Measurements from ENCODE around the gene TREML4.
"Not testable (repeated sequence)": the region's sequence is repeated elsewhere in the genome, so short reads cannot be mapped to it uniquely, and the experiment has no call there.

The TREML4 gene, protein sequence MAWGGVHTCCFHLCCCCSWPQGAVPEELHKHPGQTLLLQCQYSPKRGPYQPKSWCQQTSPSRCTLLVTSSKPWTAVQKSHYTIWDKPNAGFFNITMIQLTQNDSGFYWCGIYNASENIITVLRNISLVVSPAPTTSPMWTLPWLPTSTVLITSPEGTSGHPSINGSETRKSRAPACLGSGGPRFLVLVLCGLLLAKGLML

GRCh38 chr6:41228096-41228495, at the start of gene TREML4:
TREML4 (plus strand) TSS chr6:41228349; CDS start chr6:41228428, 79 bp downstream.
- no peak for DNase-seq

GRCh38 chr6:41179163-41179562, 49.0 kb upstream of the TREML4 start:
- no peak for DNase-seq

- DNase-seq: no peak
These were observed 46.6 kb upstream of the TREML4 start for GRCh38 chr6:41181566-41181965.

DNA sequence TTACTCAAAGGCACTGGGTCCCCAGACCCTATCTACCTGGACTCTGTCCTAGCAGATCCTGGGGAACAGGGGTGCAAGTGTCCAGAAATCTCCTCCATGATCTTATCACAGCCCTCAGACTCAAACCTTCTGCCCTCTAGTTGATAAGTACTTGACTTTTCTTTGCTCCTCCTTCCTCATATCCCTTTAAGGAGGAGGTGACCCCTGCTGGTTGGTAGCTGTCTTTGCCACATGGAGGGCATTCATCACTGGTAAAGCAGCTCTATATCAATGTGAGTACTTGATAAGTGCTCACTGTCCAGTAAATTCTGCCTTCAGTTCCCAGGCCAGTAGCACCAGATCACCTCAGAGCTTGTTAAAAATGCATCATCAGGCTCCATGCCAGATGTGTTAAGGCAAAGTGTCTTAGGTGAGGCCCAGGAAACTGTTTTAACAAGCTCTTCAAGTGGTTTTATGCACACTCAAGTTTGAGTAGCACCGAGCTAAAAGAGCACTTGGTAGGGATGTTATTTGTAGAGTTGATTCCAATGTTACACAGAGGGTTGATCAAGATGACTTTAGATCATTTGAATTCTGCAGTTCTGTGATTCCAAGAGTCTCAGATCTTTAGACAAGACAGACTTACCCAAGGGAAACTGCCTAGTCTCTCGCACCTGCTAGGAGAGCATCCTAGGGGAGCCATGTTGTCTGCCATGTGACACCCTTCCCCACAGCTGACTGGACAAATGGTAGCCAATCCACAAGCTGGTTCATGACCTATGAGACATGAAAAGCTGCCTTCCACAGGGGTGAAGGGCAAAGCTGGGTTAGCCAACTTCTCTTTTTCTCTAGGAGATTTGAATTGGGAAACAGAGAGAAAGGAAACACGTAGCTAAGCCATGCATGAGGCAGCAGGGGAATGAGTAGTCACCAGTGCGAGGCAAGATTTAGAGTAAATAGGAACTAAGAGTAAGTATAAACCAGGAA, 45.8 kb upstream of the TREML4 start:
- no peak for DNase-seq

DNA sequence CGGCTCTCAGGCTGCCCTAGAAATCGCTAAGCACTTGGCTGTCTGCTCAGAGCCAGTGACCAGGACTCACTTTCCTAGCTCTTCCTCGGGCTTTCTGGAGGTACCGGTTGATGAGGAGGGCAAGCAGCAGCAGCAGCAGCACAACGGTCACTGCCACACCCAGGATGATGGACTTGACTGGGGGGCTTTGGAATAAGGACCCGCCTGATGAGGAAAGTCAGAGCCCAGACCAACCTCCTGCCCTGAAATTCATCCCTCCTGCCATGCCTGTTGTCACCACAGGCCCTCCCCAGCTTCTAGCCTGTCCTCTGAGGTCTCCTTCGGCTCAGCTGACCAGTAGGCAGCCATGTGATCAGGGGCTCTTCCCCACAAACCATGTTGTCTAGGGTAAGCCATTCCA, 43.4 kb upstream of the TREML4 start:
- DNase-seq: no peak

DNA sequence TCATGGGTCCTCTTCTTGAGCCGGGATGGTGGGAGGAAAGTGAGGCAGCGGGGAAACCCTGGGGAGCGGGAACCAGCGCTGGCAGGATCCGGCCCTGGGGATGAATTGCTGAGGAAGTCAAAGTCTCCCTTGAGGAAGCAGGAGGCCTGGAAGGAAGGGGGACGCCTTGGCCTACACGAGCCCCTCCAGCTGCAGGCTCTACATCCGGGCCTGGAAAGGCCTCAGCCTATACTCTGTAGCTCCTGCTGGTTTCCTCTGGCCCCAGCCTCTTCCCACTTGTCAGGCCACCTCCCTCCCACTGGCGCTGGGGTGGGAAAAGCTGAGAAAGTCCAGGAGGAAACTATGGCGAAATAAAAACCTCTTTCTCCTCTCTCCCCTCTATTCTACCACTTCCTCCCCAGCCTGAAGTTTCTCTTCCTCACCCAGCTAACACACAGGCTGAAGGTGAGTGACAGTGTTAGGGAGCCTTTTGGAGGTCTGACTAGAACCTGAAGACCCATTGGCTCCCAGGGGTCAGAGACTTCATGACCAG, 42.1 kb upstream of the TREML4 start:
- no peak for DNase-seq

GRCh38 chr6:41187924-41188886, 39.9 kb upstream of the TREML4 start:
- no peak for DNase-seq

GRCh38 chr6:41189046-41189445, 39.1 kb upstream of the TREML4 start:
- not testable (repeated sequence) for DNase-seq

- DNase-seq: no peak
These were observed 38.2 kb upstream of the TREML4 start for GRCh38 chr6:41189967-41190366.

DNA sequence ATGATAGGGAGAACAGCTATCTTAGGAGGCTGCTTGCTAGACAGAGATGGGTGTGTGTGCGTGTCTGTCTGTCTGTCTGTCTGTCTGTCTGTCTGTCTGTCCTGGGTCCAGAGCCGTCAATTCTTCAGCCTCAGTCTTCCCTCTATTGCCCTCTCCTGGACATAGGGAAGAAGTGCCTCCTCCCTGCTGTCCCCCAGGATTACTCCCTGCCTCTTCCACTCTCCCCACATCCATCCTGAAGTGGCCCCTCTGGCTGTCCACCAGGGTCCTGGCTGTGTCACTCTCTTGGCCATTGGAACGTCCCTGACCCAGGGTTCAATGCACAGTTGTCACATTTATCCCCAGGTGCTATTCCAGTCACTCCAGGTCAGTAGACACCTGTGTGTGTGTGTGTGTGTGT, 37.4 kb upstream of the TREML4 start:
- DNase-seq: no peak

GRCh38 chr6:41191569-41191968, 36.6 kb upstream of the TREML4 start:
- DNase-seq: no peak

- no peak for DNase-seq
These were observed 34.9 kb upstream of the TREML4 start for GRCh38 chr6:41193171-41193734.

DNA sequence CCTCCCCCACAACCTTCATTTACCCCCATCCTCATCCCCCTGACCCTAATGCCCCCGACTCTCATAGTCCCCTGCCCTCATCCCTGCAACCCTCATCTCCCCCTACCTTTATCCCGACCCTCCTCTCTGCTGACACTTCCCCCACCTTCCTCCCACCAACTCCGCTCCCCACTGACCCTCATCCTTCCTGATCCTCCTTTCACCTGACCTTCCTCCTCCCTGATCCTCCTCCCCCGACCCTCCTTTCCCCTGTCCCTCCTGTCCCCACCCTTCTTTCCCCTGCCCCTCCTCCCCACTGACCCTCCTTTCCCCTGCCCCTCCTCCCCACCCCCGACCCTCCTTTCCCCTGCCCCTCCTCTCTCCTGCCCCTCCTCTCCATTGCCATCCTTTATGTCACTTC, 34.3 kb upstream of the TREML4 start:
- DNase-seq: no peak

DNA sequence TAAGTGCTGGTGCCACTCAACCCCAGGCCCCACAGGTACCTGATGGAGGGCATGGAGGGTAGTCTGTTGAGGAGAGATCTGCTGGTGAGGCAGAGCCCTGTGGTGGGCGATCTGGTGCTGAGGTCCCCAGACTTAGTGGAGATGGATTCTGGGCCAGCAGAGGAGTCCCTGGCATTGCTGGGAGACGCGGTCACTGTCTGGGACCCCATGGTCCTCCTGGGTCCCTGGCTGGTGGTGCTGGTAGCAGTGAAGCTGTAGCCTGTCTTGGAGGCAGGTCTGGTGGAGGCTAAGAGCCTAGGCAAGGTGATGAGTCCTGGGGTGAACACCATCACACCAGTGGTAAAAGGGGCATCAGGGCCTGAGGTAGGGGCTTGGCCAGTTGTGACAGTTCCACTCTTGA, 33.8 kb upstream of the TREML4 start:
- DNase-seq: no peak

- DNase-seq: no peak
These were observed 30.9 kb upstream of the TREML4 start for GRCh38 chr6:41197234-41197633.

- no peak for DNase-seq
These were observed 28.4 kb upstream of the TREML4 start for GRCh38 chr6:41199552-41200246.

GRCh38 chr6:41200296-41200900, 27.8 kb upstream of the TREML4 start:
- no peak for DNase-seq

DNA sequence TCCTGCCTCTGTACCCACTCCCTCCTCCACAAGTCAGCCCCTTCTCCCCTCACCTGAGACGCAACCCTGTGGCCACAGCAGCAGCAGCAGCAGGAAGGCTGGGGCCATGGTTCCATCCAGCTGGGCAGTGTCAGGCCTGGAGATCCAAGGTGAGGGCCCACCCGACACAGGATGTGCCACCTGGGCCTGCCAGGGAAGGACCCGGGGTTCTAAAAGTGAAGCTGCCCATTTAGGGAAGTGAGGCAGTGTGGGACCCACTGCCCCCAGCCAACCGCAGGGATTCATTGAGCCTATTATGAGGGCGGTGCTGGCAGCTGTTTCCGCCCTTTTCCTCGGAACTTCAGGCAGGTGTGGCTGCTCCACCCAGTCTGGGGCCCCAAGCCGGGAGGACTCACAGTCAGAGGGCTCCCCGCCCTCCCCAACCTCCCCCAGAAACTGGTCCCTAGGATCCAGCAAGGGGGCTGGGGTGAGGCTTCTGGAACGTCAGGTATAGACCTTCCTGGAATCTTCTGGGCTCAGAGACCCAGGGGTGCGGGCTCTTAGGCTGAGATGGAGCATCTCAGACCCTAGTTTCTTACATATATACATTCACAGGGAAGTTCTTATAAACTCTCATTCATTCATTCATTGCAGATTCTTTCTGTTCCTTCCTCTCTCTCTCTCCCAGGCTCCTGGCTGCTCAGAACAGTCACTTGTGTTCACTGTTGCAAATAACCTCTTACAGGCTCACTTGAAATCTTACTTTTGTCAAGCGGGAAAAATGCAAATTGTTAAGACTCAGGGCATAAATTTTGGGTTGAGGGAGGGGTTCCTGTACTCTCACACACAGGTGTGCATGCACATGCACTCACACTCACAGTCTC, 27.0 kb upstream of the TREML4 start, which contains the start of gene TREML2:
Gene TREML2, minus strand, starts transcription at position 249 of the 863 bp plus-strand sequence. Its CDS starts 141 bp downstream, at position 108.
- DNase-seq: no peak

GRCh38 chr6:41201764-41202173, 26.4 kb upstream of the TREML4 start:
- DNase-seq: no peak

DNA sequence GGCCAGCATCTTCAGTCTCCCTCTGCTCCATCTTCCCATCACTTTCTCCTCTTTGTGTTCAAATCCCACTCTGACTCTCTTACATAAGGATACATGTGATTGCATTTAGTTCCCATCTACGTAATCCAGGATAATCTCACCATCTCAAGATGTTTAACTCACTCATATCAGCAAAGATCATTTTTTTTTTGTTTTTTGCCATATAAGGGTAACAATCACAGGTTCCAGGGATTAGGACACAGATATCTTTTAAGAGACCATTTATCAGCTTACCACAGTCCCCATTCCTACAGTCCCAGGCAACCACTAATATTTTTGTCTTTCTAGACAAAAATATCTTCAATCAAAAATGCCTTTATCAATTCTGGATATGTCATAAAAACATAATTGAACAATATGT, 24.0 kb upstream of the TREML4 start:
- DNase-seq: no peak

Data from NCI-H2081 treated with DMSO at 0.1 percent for 48 hours (cell line).